HFF-Myc (cell line): ENCODE measurements around the gene LRRC15.

ENCODE experiments used
- DNase-seq: peaks from one replicate; pipeline ENCODE4 v3.0.0-alpha.2; 2011; ENCODE audit warnings: low read depth; ENCODE audit errors: extremely low read depth
- H3K4me3 ChIP-seq: replicated peaks from 2 replicates; pipeline ENCODE4 v1.5.1; 2011; ENCODE audit warnings: low read depth, mild to moderate bottlenecking, control low read depth, low read length
- TF ChIP-seq, protein P1 (sequence below): IDR thresholded peaks from 2 replicates; pipeline ENCODE4 v1.5.1; 2012; ENCODE audit warnings: mild to moderate bottlenecking, low read depth, low read length, control low read depth; ENCODE audit errors: missing control alignments

LRRC15 gene

GRCh38 chr3:194350726-194351071, 18.8 kb downstream of the LRRC15 start:
- DNase-seq = no peak
- TF ChIP-seq, protein P1, sequence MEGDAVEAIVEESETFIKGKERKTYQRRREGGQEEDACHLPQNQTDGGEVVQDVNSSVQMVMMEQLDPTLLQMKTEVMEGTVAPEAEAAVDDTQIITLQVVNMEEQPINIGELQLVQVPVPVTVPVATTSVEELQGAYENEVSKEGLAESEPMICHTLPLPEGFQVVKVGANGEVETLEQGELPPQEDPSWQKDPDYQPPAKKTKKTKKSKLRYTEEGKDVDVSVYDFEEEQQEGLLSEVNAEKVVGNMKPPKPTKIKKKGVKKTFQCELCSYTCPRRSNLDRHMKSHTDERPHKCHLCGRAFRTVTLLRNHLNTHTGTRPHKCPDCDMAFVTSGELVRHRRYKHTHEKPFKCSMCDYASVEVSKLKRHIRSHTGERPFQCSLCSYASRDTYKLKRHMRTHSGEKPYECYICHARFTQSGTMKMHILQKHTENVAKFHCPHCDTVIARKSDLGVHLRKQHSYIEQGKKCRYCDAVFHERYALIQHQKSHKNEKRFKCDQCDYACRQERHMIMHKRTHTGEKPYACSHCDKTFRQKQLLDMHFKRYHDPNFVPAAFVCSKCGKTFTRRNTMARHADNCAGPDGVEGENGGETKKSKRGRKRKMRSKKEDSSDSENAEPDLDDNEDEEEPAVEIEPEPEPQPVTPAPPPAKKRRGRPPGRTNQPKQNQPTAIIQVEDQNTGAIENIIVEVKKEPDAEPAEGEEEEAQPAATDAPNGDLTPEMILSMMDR = no peak
- no peak overlapping the region for H3K4me3 ChIP-seq

DNA sequence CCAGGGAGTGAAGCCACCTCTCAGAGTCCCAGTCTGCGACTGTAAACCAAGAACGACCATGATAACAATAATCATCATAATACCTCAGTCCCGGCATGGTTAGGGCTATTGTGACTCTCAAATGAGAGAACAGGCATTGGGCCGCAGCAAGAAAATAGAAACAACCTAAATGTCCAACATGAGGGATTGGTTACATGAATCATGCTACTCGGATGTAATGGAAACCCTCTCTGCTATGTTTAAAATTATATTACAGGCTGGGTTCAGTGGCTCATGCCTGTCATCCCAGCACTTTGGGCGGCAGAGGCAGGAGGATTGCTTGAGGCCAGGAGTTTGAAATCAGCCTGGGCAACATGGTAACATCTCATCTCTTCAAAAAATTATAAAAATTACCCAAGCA, 21.2 kb downstream of the LRRC15 start:
- DNase-seq = no peak
- H3K4me3 ChIP-seq = no peak overlapping the region
- TF ChIP-seq, protein P1 = no peak

DNA sequence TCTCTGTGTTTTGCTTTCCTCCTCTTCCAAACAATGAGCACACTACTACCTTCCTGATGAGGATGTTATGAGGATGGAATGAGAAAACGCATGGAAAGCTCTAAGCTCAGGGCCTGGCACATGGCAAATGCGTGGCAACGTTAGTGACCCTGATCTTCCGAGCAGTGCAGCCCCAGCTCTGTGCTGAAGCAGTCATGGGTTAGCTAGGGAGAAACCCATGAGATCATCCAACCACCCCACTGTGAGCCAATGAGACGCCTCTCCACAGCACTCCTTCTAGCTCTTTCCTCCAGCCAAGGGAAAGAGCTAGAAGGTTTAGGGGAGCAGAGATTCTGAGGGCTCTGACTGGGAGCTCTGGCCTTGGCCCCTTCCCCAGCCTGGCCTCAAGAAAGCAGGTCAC, 22.9 kb downstream of the LRRC15 start:
- DNase-seq = no peak
- no peak overlapping the region for H3K4me3 ChIP-seq
- TF ChIP-seq, protein P1 = no peak

GRCh38 chr3:194346035-194346434, 23.5 kb downstream of the LRRC15 start:
- no peak overlapping the region for H3K4me3 ChIP-seq
- TF ChIP-seq, protein P1 = no peak
- no peak for DNase-seq

- DNase-seq = no peak
- no peak overlapping the region for H3K4me3 ChIP-seq
- TF ChIP-seq, protein P1 = peak; percentile 94
These were observed 25.5 kb downstream of the LRRC15 start for GRCh38 chr3:194344012-194344411.

- no peak for DNase-seq
- TF ChIP-seq, protein P1 = no peak
These were observed 26.0 kb downstream of the LRRC15 start for GRCh38 chr3:194343561-194343893.

GRCh38 chr3:194342861-194343560, 26.5 kb downstream of the LRRC15 start:
- H3K4me3 ChIP-seq = no peak overlapping the region
- TF ChIP-seq, protein P1 = no peak
- no peak for DNase-seq

More at GRCh38 chr3:194343561-194343893, 26.0 kb downstream of the LRRC15 start:
- no peak overlapping the region for H3K4me3 ChIP-seq
